ENCODE measurements around the gene ABHD5. TPM values are rescaled to one million over a fixed set of nuclear protein-coding genes. Genes with fewer than 3 reads are reported as not detected.

ABHD5 gene
- total and polyA plus RNA-seq, 10 of the 15 experiments (the other 5 are each of a cell fraction or from before 2014, with no cell fraction given): 5.5 to 24.4 (median 9.5) TPM

GRCh38 chr3:43706342-43706741 is 15.6 kb downstream of the ABHD5 start (continued):
- TF ChIP-seq E4F1 (IDR thresholded peaks at IDR 0.05; ENCODE audit: borderline replicate concordance, partially characterized antibody): no peak
- TF ChIP-seq JUND (IDR thresholded peaks at IDR 0.05; ENCODE audit: low read depth, low read length): no peak
- TF ChIP-seq, protein P1, sequence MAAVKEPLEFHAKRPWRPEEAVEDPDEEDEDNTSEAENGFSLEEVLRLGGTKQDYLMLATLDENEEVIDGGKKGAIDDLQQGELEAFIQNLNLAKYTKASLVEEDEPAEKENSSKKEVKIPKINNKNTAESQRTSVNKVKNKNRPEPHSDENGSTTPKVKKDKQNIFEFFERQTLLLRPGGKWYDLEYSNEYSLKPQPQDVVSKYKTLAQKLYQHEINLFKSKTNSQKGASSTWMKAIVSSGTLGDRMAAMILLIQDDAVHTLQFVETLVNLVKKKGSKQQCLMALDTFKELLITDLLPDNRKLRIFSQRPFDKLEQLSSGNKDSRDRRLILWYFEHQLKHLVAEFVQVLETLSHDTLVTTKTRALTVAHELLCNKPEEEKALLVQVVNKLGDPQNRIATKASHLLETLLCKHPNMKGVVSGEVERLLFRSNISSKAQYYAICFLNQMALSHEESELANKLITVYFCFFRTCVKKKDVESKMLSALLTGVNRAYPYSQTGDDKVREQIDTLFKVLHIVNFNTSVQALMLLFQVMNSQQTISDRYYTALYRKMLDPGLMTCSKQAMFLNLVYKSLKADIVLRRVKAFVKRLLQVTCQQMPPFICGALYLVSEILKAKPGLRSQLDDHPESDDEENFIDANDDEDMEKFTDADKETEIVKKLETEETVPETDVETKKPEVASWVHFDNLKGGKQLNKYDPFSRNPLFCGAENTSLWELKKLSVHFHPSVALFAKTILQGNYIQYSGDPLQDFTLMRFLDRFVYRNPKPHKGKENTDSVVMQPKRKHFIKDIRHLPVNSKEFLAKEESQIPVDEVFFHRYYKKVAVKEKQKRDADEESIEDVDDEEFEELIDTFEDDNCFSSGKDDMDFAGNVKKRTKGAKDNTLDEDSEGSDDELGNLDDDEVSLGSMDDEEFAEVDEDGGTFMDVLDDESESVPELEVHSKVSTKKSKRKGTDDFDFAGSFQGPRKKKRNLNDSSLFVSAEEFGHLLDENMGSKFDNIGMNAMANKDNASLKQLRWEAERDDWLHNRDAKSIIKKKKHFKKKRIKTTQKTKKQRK (IDR thresholded peaks at IDR 0.05; ENCODE audit: low read depth, low read length): no peak
- no peak for TF ChIP-seq TCF12 (IDR thresholded peaks at IDR 0.05; ENCODE audit: low read depth, low read length)
- TF ChIP-seq SUPT20H (IDR thresholded peaks at IDR 0.05; ENCODE audit: borderline replicate concordance, control insufficient read depth, low read depth, low read length): no peak
- no peak for TF ChIP-seq RFX5 (IDR thresholded peaks at IDR 0.05; ENCODE audit: low read depth, low read length)
- no peak for TF ChIP-seq ZBTB40 (IDR thresholded peaks at IDR 0.05; ENCODE audit: borderline replicate concordance)
- no peak for TF ChIP-seq POLR2AphosphoS2 (IDR thresholded peaks at IDR 0.05; ENCODE audit: low read depth, low read length)

Data from GM12878 (cell line).